GM12873 (cell line): ENCODE data around the gene DGKH.

Experiments used
- CTCF ChIP-seq: IDR thresholded peaks from 2 replicates; pipeline ENCODE4 v1.5.1; 2012; ENCODE audit warnings: low read depth, mild to moderate bottlenecking, moderate library complexity, low read length, control low read depth; ENCODE audit not compliant: insufficient read depth; ENCODE audit errors: missing control alignments

Gene DGKH

GRCh38 chr13:42271337-42272114 lies 223.1 kb downstream of the DGKH start:
- no peak for TF ChIP-seq CTCF

- no peak for TF ChIP-seq CTCF
Observed at GRCh38 chr13:42272115-42272803, 223.8 kb downstream of the DGKH start, which contains the start of gene AKAP11. Gene AKAP11, plus strand, starts transcription at chr13:42272152. Its CDS starts 14,197 bp downstream, at chr13:42286349.

- TF ChIP-seq CTCF, result no peak
Observed at GRCh38 chr13:42272804-42273175, 224.3 kb downstream of the DGKH start.

- no peak for TF ChIP-seq CTCF
Observed at GRCh38 chr13:42274386-42275097, 226.1 kb downstream of the DGKH start.

GRCh38 chr13:42275098-42275471 lies 226.6 kb downstream of the DGKH start:
- no peak for TF ChIP-seq CTCF

- no peak for TF ChIP-seq CTCF
Observed at GRCh38 chr13:42275506-42275905, 227.1 kb downstream of the DGKH start.

- TF ChIP-seq CTCF, result no peak
Observed at GRCh38 chr13:42276683-42277082, 228.2 kb downstream of the DGKH start.
